ENCODE measurements around the gene ZBTB33.

The ZBTB33 gene

GRCh38 chrX:120262859-120263708 is 12.5 kb downstream of the ZBTB33 start:
- Histone ChIP-seq H3K9me3 (ENCODE audit: control insufficient read depth, low read length) (no peaks in the 10 kb centered on the region), H3K4me3 (ENCODE audit: insufficient read depth, low read depth, low read length, poor library complexity, severe bottlenecking) (no peak overlapping the region), H3K27me3 (replicated peaks; ENCODE audit: control insufficient read depth, insufficient read depth, low read length, poor library complexity, severe bottlenecking) (no peaks in the 10 kb centered on the region), H3K4me1 (ENCODE audit: control insufficient read depth, insufficient read depth, low read length, poor library complexity, severe bottlenecking) (no peaks in the 10 kb centered on the region), H3K36me3 (ENCODE audit: control insufficient read depth, insufficient read depth, low read length) (no peaks in the 10 kb centered on the region), H3K27ac (ENCODE audit: insufficient read depth, low read length, poor library complexity, severe bottlenecking) (no peak overlapping the region)
- no peak for DNase-seq

- DNase-seq: no peak
- no peaks in the 10 kb centered on the region for H3K9me3 ChIP-seq (ENCODE audit: control insufficient read depth, low read length)
- no peaks in the 10 kb centered on the region for H3K36me3 ChIP-seq (ENCODE audit: control insufficient read depth, insufficient read depth, low read length)
- H3K27me3 ChIP-seq (replicated peaks; ENCODE audit: control insufficient read depth, insufficient read depth, low read length, poor library complexity, severe bottlenecking): no peaks in the 10 kb centered on the region
- no peaks in the 10 kb centered on the region for H3K4me1 ChIP-seq (ENCODE audit: control insufficient read depth, insufficient read depth, low read length, poor library complexity, severe bottlenecking)
- H3K4me3 ChIP-seq (ENCODE audit: insufficient read depth, low read depth, low read length, poor library complexity, severe bottlenecking): no peak overlapping the region
- H3K27ac ChIP-seq (ENCODE audit: insufficient read depth, low read length, poor library complexity, severe bottlenecking): no peak overlapping the region
These were observed 13.7 kb downstream of the ZBTB33 start for GRCh38 chrX:120264341-120264740.

GRCh38 chrX:120269373-120270035 is 18.9 kb downstream of the ZBTB33 start:
- Histone ChIP-seq H3K9me3 (ENCODE audit: control insufficient read depth, low read length) (no peaks in the 10 kb centered on the region), H3K27me3 (replicated peaks; ENCODE audit: control insufficient read depth, insufficient read depth, low read length, poor library complexity, severe bottlenecking) (no peaks in the 10 kb centered on the region), H3K4me1 (ENCODE audit: control insufficient read depth, insufficient read depth, low read length, poor library complexity, severe bottlenecking) (no peaks in the 10 kb centered on the region), H3K36me3 (ENCODE audit: control insufficient read depth, insufficient read depth, low read length) (no peaks in the 10 kb centered on the region), H3K27ac (ENCODE audit: insufficient read depth, low read length, poor library complexity, severe bottlenecking) (no peak overlapping the region), H3K4me3 (ENCODE audit: insufficient read depth, low read depth, low read length, poor library complexity, severe bottlenecking) (no peak overlapping the region)
- DNase-seq: no peak

- H3K4me1 ChIP-seq (ENCODE audit: control insufficient read depth, insufficient read depth, low read length, poor library complexity, severe bottlenecking): no peaks in the 10 kb centered on the region
These were observed 20.0 kb downstream of the ZBTB33 start for GRCh38 chrX:120270567-120270966.

GRCh38 chrX:120271218-120271617 is 20.6 kb downstream of the ZBTB33 start:
- DNase-seq: no peak
- Histone ChIP-seq H3K27ac (ENCODE audit: insufficient read depth, low read length, poor library complexity, severe bottlenecking) (no peak overlapping the region), H3K4me3 (ENCODE audit: insufficient read depth, low read depth, low read length, poor library complexity, severe bottlenecking) (no peak overlapping the region), H3K27me3 (replicated peaks; ENCODE audit: control insufficient read depth, insufficient read depth, low read length, poor library complexity, severe bottlenecking) (no peaks in the 10 kb centered on the region), H3K9me3 (ENCODE audit: control insufficient read depth, low read length) (no peaks in the 10 kb centered on the region), H3K4me1 (ENCODE audit: control insufficient read depth, insufficient read depth, low read length, poor library complexity, severe bottlenecking) (no peaks in the 10 kb centered on the region), H3K36me3 (ENCODE audit: control insufficient read depth, insufficient read depth, low read length) (no peaks in the 10 kb centered on the region)

More at GRCh38 chrX:120270567-120270966, 20.0 kb downstream of the ZBTB33 start:
- H3K4me3 ChIP-seq (ENCODE audit: insufficient read depth, low read depth, low read length, poor library complexity, severe bottlenecking): no peak overlapping the region
- no peaks in the 10 kb centered on the region for H3K9me3 ChIP-seq (ENCODE audit: control insufficient read depth, low read length)
- no peak for DNase-seq
- no peaks in the 10 kb centered on the region for H3K36me3 ChIP-seq (ENCODE audit: control insufficient read depth, insufficient read depth, low read length)
- H3K27me3 ChIP-seq (replicated peaks; ENCODE audit: control insufficient read depth, insufficient read depth, low read length, poor library complexity, severe bottlenecking): no peaks in the 10 kb centered on the region
- no peak overlapping the region for H3K27ac ChIP-seq (ENCODE audit: insufficient read depth, low read length, poor library complexity, severe bottlenecking)

GRCh38 chrX:120274145-120274544 is 23.5 kb downstream of the ZBTB33 start:
- Histone ChIP-seq H3K4me1 (ENCODE audit: control insufficient read depth, insufficient read depth, low read length, poor library complexity, severe bottlenecking) (no peaks in the 10 kb centered on the region), H3K27ac (ENCODE audit: insufficient read depth, low read length, poor library complexity, severe bottlenecking) (no peak overlapping the region), H3K4me3 (ENCODE audit: insufficient read depth, low read depth, low read length, poor library complexity, severe bottlenecking) (no peak overlapping the region), H3K9me3 (ENCODE audit: control insufficient read depth, low read length) (no peaks in the 10 kb centered on the region), H3K27me3 (replicated peaks; ENCODE audit: control insufficient read depth, insufficient read depth, low read length, poor library complexity, severe bottlenecking) (no peaks in the 10 kb centered on the region), H3K36me3 (ENCODE audit: control insufficient read depth, insufficient read depth, low read length) (no peaks in the 10 kb centered on the region)
- DNase-seq: no peak

- Histone ChIP-seq H3K4me3 (ENCODE audit: insufficient read depth, low read depth, low read length, poor library complexity, severe bottlenecking) (no peak overlapping the region), H3K4me1 (ENCODE audit: control insufficient read depth, insufficient read depth, low read length, poor library complexity, severe bottlenecking) (no peaks in the 10 kb centered on the region), H3K36me3 (ENCODE audit: control insufficient read depth, insufficient read depth, low read length) (no peaks in the 10 kb centered on the region), H3K9me3 (ENCODE audit: control insufficient read depth, low read length) (no peaks in the 10 kb centered on the region), H3K27ac (ENCODE audit: insufficient read depth, low read length, poor library complexity, severe bottlenecking) (no peak overlapping the region), H3K27me3 (replicated peaks; ENCODE audit: control insufficient read depth, insufficient read depth, low read length, poor library complexity, severe bottlenecking) (no peaks in the 10 kb centered on the region)
- DNase-seq: no peak
These were observed 24.3 kb downstream of the ZBTB33 start for GRCh38 chrX:120274958-120275357.

- no peaks in the 10 kb centered on the region for H3K36me3 ChIP-seq (ENCODE audit: control insufficient read depth, insufficient read depth, low read length)
These were observed 30.5 kb downstream of the ZBTB33 start for GRCh38 chrX:120281021-120281624.

GRCh38 chrX:120281761-120282160 is 31.1 kb downstream of the ZBTB33 start:
- Histone ChIP-seq H3K36me3 (ENCODE audit: control insufficient read depth, insufficient read depth, low read length) (no peaks in the 10 kb centered on the region), H3K27ac (ENCODE audit: insufficient read depth, low read length, poor library complexity, severe bottlenecking) (no peak overlapping the region), H3K4me3 (ENCODE audit: insufficient read depth, low read depth, low read length, poor library complexity, severe bottlenecking) (no peak overlapping the region), H3K4me1 (ENCODE audit: control insufficient read depth, insufficient read depth, low read length, poor library complexity, severe bottlenecking) (no peaks in the 10 kb centered on the region), H3K27me3 (replicated peaks; ENCODE audit: control insufficient read depth, insufficient read depth, low read length, poor library complexity, severe bottlenecking) (no peaks in the 10 kb centered on the region), H3K9me3 (ENCODE audit: control insufficient read depth, low read length) (no peaks in the 10 kb centered on the region)
- no peak for DNase-seq

More at GRCh38 chrX:120281021-120281624, 30.5 kb downstream of the ZBTB33 start:
- Histone ChIP-seq H3K9me3 (ENCODE audit: control insufficient read depth, low read length) (no peaks in the 10 kb centered on the region), H3K27me3 (replicated peaks; ENCODE audit: control insufficient read depth, insufficient read depth, low read length, poor library complexity, severe bottlenecking) (no peaks in the 10 kb centered on the region), H3K4me3 (ENCODE audit: insufficient read depth, low read depth, low read length, poor library complexity, severe bottlenecking) (no peak overlapping the region), H3K4me1 (ENCODE audit: control insufficient read depth, insufficient read depth, low read length, poor library complexity, severe bottlenecking) (no peaks in the 10 kb centered on the region), H3K27ac (ENCODE audit: insufficient read depth, low read length, poor library complexity, severe bottlenecking) (no peak overlapping the region)
- DNase-seq: no peak

- Histone ChIP-seq H3K36me3 (ENCODE audit: control insufficient read depth, insufficient read depth, low read length) (no peaks in the 10 kb centered on the region), H3K27me3 (replicated peaks; ENCODE audit: control insufficient read depth, insufficient read depth, low read length, poor library complexity, severe bottlenecking) (no peaks in the 10 kb centered on the region), H3K4me3 (ENCODE audit: insufficient read depth, low read depth, low read length, poor library complexity, severe bottlenecking) (no peak overlapping the region), H3K4me1 (ENCODE audit: control insufficient read depth, insufficient read depth, low read length, poor library complexity, severe bottlenecking) (no peaks in the 10 kb centered on the region), H3K9me3 (ENCODE audit: control insufficient read depth, low read length) (no peaks in the 10 kb centered on the region), H3K27ac (ENCODE audit: insufficient read depth, low read length, poor library complexity, severe bottlenecking) (no peak overlapping the region)
- no peak for DNase-seq
These were observed 32.1 kb downstream of the ZBTB33 start for GRCh38 chrX:120282697-120283096.

Data from effector memory CD4-positive, alpha-beta T cell (primary cell).